ENCODE results near the gene PAIP1.

The PAIP1 gene

DNA sequence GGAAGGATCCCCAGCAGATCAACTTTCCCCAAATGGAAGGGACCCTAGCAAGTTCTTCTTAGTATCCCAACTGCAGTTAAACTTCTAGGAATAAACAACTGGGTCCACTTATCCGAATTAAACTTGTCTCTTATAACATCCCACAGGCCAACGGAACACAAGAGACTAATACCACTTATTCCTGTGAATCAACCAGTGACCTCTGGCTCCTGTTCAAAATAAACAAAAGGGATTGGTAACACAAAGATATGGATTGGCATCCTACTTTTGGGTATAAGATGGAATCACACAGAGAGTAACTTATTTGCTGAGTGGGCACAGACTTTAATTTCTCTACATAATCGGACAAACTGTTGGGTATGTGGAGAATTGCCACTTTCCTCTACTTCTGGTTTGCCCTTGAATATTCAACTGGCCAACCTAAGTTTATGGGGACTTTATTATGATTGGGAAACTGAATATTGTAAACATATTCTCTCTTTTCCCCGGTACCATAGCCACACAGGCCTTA is 12.4 kb upstream of the PAIP1 start:
- Histone ChIP-seq H3K27me3 (ENCODE audit: insufficient read depth, low read depth) (no peaks in the 10 kb centered on the region), H4K20me1 (ENCODE audit: insufficient read depth) (no peaks in the 10 kb centered on the region), H3K79me2 (ENCODE audit: insufficient read depth, low read depth) (no peaks in the 10 kb centered on the region), H3K9ac (no peak overlapping the region), H3K4me3 (IDR thresholded peaks at IDR 0.05; ENCODE audit: insufficient read depth, low read depth, low read length) (no peak overlapping the region), H2AFZ (ENCODE audit: low read depth) (no peak overlapping the region), H3K4me1 (ENCODE audit: low read depth, poor library complexity, severe bottlenecking) (no peaks in the 10 kb centered on the region), H3K4me2 (no peak overlapping the region), H3K27ac (no peak overlapping the region), H3K36me3 (ENCODE audit: insufficient read depth) (no peaks in the 10 kb centered on the region)
- TF ChIP-seq, protein P1, sequence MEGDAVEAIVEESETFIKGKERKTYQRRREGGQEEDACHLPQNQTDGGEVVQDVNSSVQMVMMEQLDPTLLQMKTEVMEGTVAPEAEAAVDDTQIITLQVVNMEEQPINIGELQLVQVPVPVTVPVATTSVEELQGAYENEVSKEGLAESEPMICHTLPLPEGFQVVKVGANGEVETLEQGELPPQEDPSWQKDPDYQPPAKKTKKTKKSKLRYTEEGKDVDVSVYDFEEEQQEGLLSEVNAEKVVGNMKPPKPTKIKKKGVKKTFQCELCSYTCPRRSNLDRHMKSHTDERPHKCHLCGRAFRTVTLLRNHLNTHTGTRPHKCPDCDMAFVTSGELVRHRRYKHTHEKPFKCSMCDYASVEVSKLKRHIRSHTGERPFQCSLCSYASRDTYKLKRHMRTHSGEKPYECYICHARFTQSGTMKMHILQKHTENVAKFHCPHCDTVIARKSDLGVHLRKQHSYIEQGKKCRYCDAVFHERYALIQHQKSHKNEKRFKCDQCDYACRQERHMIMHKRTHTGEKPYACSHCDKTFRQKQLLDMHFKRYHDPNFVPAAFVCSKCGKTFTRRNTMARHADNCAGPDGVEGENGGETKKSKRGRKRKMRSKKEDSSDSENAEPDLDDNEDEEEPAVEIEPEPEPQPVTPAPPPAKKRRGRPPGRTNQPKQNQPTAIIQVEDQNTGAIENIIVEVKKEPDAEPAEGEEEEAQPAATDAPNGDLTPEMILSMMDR (conservative IDR thresholded peaks at IDR 0.05; ENCODE audit: low read depth, low read length): no peak

DNA sequence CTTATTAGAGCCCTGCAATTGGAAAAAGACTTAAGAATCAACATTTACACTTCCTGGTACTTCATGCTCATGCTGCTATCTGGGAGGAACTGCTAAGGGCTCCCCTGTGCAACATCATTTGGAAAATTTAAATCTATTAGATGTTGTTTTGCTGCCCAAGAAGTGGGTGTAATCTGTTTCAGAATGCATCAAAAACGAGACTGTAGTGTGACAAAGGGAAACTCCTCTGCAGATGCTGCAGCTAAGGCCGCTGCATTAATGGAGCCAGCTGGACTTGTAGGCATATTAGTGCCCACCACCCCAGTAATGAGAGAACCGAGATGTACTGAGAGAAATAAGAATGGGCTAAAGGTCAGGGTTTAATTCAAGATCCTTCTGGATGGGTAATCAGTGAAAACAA is 11.1 kb upstream of the PAIP1 start:
- TF ChIP-seq, protein P1 (conservative IDR thresholded peaks at IDR 0.05; ENCODE audit: low read depth, low read length): no peak
- Histone ChIP-seq H3K79me2 (ENCODE audit: insufficient read depth, low read depth) (no peaks in the 10 kb centered on the region), H3K9ac (no peak overlapping the region), H3K27me3 (ENCODE audit: insufficient read depth, low read depth) (no peaks in the 10 kb centered on the region), H3K27ac (no peak overlapping the region), H3K4me1 (ENCODE audit: low read depth, poor library complexity, severe bottlenecking) (no peaks in the 10 kb centered on the region), H3K4me3 (IDR thresholded peaks at IDR 0.05; ENCODE audit: insufficient read depth, low read depth, low read length) (no peak overlapping the region), H3K36me3 (ENCODE audit: insufficient read depth) (no peaks in the 10 kb centered on the region), H3K4me2 (no peak overlapping the region), H2AFZ (ENCODE audit: low read depth) (no peak overlapping the region), H4K20me1 (ENCODE audit: insufficient read depth) (no peaks in the 10 kb centered on the region)

DNA sequence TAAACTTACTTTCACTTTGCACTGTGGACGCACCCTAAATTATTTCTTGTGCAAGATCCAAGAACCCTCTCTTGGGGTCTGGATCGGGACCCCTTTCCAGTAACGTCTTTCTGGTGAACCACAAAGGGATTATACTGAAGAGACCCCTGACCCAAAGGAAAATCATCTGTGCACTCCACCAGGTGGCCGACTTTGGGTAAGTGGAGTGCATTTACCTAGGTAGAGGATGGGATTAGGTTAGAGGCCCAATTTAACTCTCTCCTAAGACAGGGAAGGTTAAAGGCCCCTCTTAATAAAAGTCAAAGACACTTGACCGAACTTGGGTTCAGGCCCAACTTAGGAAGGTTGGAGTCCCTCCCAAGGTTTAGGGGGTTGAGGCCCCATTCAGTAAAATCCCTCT is 8.2 kb upstream of the PAIP1 start:
- no peak overlapping the region for H2AFZ ChIP-seq (ENCODE audit: low read depth)
- H3K4me1 ChIP-seq (ENCODE audit: low read depth, poor library complexity, severe bottlenecking): peaks cover 4% of the 10 kb centered on the region
- H3K27ac ChIP-seq: no peak overlapping the region
- no peaks in the 10 kb centered on the region for H3K36me3 ChIP-seq (ENCODE audit: insufficient read depth)
- H3K27me3 ChIP-seq (ENCODE audit: insufficient read depth, low read depth): no peaks in the 10 kb centered on the region
- H3K79me2 ChIP-seq (ENCODE audit: insufficient read depth, low read depth): no peaks in the 10 kb centered on the region
- H3K4me2 ChIP-seq: no peak overlapping the region
- H3K9ac ChIP-seq: no peak overlapping the region
- TF ChIP-seq, protein P1 (conservative IDR thresholded peaks at IDR 0.05; ENCODE audit: low read depth, low read length): no peak
- no peak overlapping the region for H3K4me3 ChIP-seq (IDR thresholded peaks at IDR 0.05; ENCODE audit: insufficient read depth, low read depth, low read length)
- H4K20me1 ChIP-seq (ENCODE audit: insufficient read depth): no peaks in the 10 kb centered on the region

DNA sequence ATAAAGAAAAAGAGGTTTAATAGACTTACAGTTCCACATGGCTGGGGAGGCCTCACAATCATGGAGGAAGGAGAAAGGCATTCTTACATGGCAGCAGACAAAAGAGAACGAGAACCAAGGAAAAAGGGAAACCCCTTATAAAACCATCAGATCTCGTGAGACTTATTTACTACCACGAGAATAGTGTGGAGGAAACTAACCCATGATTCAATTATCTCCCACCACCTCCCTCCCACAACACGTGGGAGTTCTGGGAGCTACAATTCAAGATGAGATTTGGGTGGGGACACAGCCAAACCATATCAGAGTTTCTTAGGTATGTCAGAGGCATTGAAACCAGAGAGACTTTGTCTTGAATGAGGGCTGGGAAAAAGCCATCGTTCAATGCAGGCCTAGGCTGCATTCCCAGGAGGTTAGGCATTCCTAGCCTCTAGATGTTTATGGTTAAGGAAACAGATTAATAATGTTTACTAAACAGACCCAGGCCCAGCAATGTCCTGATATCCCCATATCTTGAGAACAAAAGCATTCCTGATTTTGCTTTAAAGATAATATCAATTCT is 7.5 kb upstream of the PAIP1 start:
- H3K27me3 ChIP-seq (ENCODE audit: insufficient read depth, low read depth): no peaks in the 10 kb centered on the region
- TF ChIP-seq, protein P1 (conservative IDR thresholded peaks at IDR 0.05; ENCODE audit: low read depth, low read length): no peak
- H3K4me2 ChIP-seq: no peak overlapping the region
- no peak overlapping the region for H3K9ac ChIP-seq
- no peaks in the 10 kb centered on the region for H4K20me1 ChIP-seq (ENCODE audit: insufficient read depth)
- no peak overlapping the region for H2AFZ ChIP-seq (ENCODE audit: low read depth)
- no peak overlapping the region for H3K27ac ChIP-seq
- no peaks in the 10 kb centered on the region for H3K36me3 ChIP-seq (ENCODE audit: insufficient read depth)
- H3K4me1 ChIP-seq (ENCODE audit: low read depth, poor library complexity, severe bottlenecking): peaks cover 4% of the 10 kb centered on the region
- no peak overlapping the region for H3K4me3 ChIP-seq (IDR thresholded peaks at IDR 0.05; ENCODE audit: insufficient read depth, low read depth, low read length)
- H3K79me2 ChIP-seq (ENCODE audit: insufficient read depth, low read depth): no peaks in the 10 kb centered on the region

Measured in KMS-11 (cell line).